Neural progenitor cell (in vitro differentiated cells): Measurements from ENCODE around the gene VPS35L. TPM values are rescaled to one million over a fixed set of nuclear protein-coding genes. Genes with fewer than 3 reads are reported as not detected.
A peak's percentile ranks its signal among the peaks of the same experiment; 100 is the strongest.

Source experiments
- DNase-seq: peaks from one replicate; pipeline ENCODE4 v3.0.0-alpha.2; 2016; ENCODE audit warnings: low spot score
- H2AFZ ChIP-seq: fragments of 200-600 bp; sonication (generic); replicated peaks from 2 replicates; pipeline ENCODE4 v1.6.1; 2016; ENCODE audit warnings: antibody characterized with exemption
- H3F3A ChIP-seq: fragments of 200-600 bp; sonication (generic); 2 replicates; pipeline ENCODE4 v1.6.1; 2016; ENCODE audit warnings: antibody characterized with exemption, low read depth
- H3K27ac ChIP-seq: fragments of 200-600 bp; sonication (generic); 2 replicates; pipeline ENCODE4 v1.5.1; 2016; ENCODE audit warnings: mild to moderate bottlenecking
- H3K27me3 ChIP-seq: fragments of 200-600 bp; sonication (generic); 2 replicates; pipeline ENCODE4 v1.6.1; 2016; ENCODE audit warnings: mild to moderate bottlenecking, moderate library complexity
- H3K36me3 ChIP-seq: fragments of 200-600 bp; sonication (generic); 2 replicates; pipeline ENCODE4 v1.5.1; 2016
- H3K4me1 ChIP-seq: fragments of 200-600 bp; sonication (generic); 2 replicates; pipeline ENCODE4 v1.6.1; 2016; ENCODE audit warnings: mixed run types
- H3K4me2 ChIP-seq: fragments of 200-600 bp; sonication (generic); 2 replicates; pipeline ENCODE4 v1.6.1; 2016
- H3K4me3 ChIP-seq: fragments of 200-600 bp; sonication (generic); 2 replicates; pipeline ENCODE4 v1.5.1; 2016
- H3K79me2 ChIP-seq: fragments of 200-600 bp; sonication (generic); 2 replicates; pipeline ENCODE4 v1.6.1; 2016; ENCODE audit warnings: low read depth
- H3K9ac ChIP-seq: fragments of 200-600 bp; sonication (generic); 2 replicates; pipeline ENCODE4 v1.6.1; 2016
- H3K9me3 ChIP-seq: fragments of 200-600 bp; sonication (generic); 2 replicates; pipeline ENCODE4 v1.5.1; 2016; ENCODE audit warnings: low read depth
- H4K20me1 ChIP-seq: fragments of 200-600 bp; sonication (generic); 2 replicates; pipeline ENCODE4 v1.6.1; 2016; ENCODE audit warnings: low read depth
- H3K27ac Mint-ChIP-seq: 3 replicates; pipeline ENCODE4 v1.8.0; 2021; ENCODE audit warnings: mixed read lengths
- H3K27me3 Mint-ChIP-seq: 2 replicates; pipeline ENCODE4 v1.8.0; 2022; ENCODE audit warnings: low read depth, mild to moderate bottlenecking, inconsistent platforms, moderate library complexity, mixed read lengths; ENCODE audit not compliant: insufficient read depth
- H3K36me3 Mint-ChIP-seq: 3 replicates; pipeline ENCODE4 v1.8.0; 2021; ENCODE audit warnings: mixed read lengths
- H3K4me1 Mint-ChIP-seq: 3 replicates; pipeline ENCODE4 v1.8.0; 2021; ENCODE audit warnings: mixed read lengths
- H3K4me3 Mint-ChIP-seq: 3 replicates; pipeline ENCODE4 v1.8.0; 2021; ENCODE audit warnings: mild to moderate bottlenecking, moderate library complexity, mixed read lengths
- H3K9me3 Mint-ChIP-seq: 3 replicates; pipeline ENCODE4 v1.8.0; 2020; ENCODE audit warnings: mixed read lengths
- EZH2 ChIP-seq: fragments of 200-600 bp; sonication (generic); IDR thresholded peaks from 2 replicates; pipeline ENCODE4 v1.6.1; 2017; ENCODE audit warnings: antibody characterized with exemption, mild to moderate bottlenecking, moderate library complexity
- EZH2phosphoT487 ChIP-seq: fragments of 200-600 bp; sonication (generic); IDR thresholded peaks from 2 replicates; pipeline ENCODE4 v1.6.1; 2017; ENCODE audit warnings: antibody characterized with exemption
- total RNA-seq: library from RNA; depleted of rRNA; stranded (reverse); fragments of >200 nt; gene quantifications from 2 replicates; pipeline ENCODE4 v1.2.3, GENCODE V29; 2015; ENCODE audit warnings: low replicate concordance
- TF ChIP-seq, protein P1 (sequence below): fragments of 200-600 bp; sonication (generic); IDR thresholded peaks from 2 replicates; pipeline ENCODE4 v1.5.1; 2017; ENCODE audit warnings: antibody characterized with exemption, mild to moderate bottlenecking

Gene VPS35L
- total RNA-seq, 1 donor from 2014 or later: 57.1 TPM

- H3K4me2 ChIP-seq: no peak overlapping the region
- no peak for TF ChIP-seq EZH2
- TF ChIP-seq, protein P1, sequence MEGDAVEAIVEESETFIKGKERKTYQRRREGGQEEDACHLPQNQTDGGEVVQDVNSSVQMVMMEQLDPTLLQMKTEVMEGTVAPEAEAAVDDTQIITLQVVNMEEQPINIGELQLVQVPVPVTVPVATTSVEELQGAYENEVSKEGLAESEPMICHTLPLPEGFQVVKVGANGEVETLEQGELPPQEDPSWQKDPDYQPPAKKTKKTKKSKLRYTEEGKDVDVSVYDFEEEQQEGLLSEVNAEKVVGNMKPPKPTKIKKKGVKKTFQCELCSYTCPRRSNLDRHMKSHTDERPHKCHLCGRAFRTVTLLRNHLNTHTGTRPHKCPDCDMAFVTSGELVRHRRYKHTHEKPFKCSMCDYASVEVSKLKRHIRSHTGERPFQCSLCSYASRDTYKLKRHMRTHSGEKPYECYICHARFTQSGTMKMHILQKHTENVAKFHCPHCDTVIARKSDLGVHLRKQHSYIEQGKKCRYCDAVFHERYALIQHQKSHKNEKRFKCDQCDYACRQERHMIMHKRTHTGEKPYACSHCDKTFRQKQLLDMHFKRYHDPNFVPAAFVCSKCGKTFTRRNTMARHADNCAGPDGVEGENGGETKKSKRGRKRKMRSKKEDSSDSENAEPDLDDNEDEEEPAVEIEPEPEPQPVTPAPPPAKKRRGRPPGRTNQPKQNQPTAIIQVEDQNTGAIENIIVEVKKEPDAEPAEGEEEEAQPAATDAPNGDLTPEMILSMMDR: no peak
- no peak for TF ChIP-seq EZH2phosphoT487
- H3K36me3 Mint-ChIP-seq: peaks cover 4% of the 10 kb centered on the region
Measured at GRCh38 chr16:19745286-19746010, 189.9 kb downstream of the VPS35L start.

GRCh38 chr16:19746561-19746960 lies 191.1 kb downstream of the VPS35L start:
- H4K20me1 ChIP-seq: peaks cover 34% of the 10 kb centered on the region
- H3K27me3 Mint-ChIP-seq: peaks cover 4% of the 10 kb centered on the region
- no peaks in the 10 kb centered on the region for H3K36me3 ChIP-seq
- DNase-seq: peak; percentile 75
- no peaks in the 10 kb centered on the region for H3K27me3 ChIP-seq
- no peak overlapping the region for H3K9ac ChIP-seq
- H3F3A ChIP-seq: peaks cover 39% of the 10 kb centered on the region
- TF ChIP-seq EZH2phosphoT487 (no peak), EZH2 (no peak)
- TF ChIP-seq, protein P1: no peak
- peak overlapping the region; percentile 69 for H3K27ac Mint-ChIP-seq
- no peaks in the 10 kb centered on the region for H3K9me3 ChIP-seq
- H3K27ac ChIP-seq: no peak overlapping the region
- peak overlapping the region; percentile 15 for H3K4me2 ChIP-seq
- no peaks in the 10 kb centered on the region for H3K36me3 Mint-ChIP-seq
- peaks cover 50% of the 10 kb centered on the region for H3K4me1 ChIP-seq
- H2AFZ ChIP-seq: no peak overlapping the region
- no peaks in the 10 kb centered on the region for H3K9me3 Mint-ChIP-seq
- no peak overlapping the region for H3K4me3 Mint-ChIP-seq
- no peak overlapping the region for H3K4me3 ChIP-seq
- H3K4me1 Mint-ChIP-seq: peaks cover 84% of the 10 kb centered on the region
- no peaks in the 10 kb centered on the region for H3K79me2 ChIP-seq

More at GRCh38 chr16:19745286-19746010, 189.9 kb downstream of the VPS35L start:
- H3K4me3 Mint-ChIP-seq: peak overlapping the region; percentile 76
- H3K27ac ChIP-seq: no peak overlapping the region
- H3K27ac Mint-ChIP-seq: peak overlapping the region; percentile 97
- H2AFZ ChIP-seq: no peak overlapping the region
- peaks cover 39% of the 10 kb centered on the region for H3F3A ChIP-seq
- H3K27me3 Mint-ChIP-seq: peaks cover 4% of the 10 kb centered on the region
- no peaks in the 10 kb centered on the region for H3K79me2 ChIP-seq
- DNase-seq: no peak
- peaks cover 34% of the 10 kb centered on the region for H4K20me1 ChIP-seq
- no peaks in the 10 kb centered on the region for H3K9me3 Mint-ChIP-seq
- no peaks in the 10 kb centered on the region for H3K36me3 ChIP-seq
- H3K4me3 ChIP-seq: no peak overlapping the region
- H3K9ac ChIP-seq: no peak overlapping the region
- no peaks in the 10 kb centered on the region for H3K27me3 ChIP-seq
- H3K4me1 ChIP-seq: peaks cover 50% of the 10 kb centered on the region
- H3K9me3 ChIP-seq: no peaks in the 10 kb centered on the region
- H3K4me1 Mint-ChIP-seq: peaks cover 80% of the 10 kb centered on the region

DNA sequence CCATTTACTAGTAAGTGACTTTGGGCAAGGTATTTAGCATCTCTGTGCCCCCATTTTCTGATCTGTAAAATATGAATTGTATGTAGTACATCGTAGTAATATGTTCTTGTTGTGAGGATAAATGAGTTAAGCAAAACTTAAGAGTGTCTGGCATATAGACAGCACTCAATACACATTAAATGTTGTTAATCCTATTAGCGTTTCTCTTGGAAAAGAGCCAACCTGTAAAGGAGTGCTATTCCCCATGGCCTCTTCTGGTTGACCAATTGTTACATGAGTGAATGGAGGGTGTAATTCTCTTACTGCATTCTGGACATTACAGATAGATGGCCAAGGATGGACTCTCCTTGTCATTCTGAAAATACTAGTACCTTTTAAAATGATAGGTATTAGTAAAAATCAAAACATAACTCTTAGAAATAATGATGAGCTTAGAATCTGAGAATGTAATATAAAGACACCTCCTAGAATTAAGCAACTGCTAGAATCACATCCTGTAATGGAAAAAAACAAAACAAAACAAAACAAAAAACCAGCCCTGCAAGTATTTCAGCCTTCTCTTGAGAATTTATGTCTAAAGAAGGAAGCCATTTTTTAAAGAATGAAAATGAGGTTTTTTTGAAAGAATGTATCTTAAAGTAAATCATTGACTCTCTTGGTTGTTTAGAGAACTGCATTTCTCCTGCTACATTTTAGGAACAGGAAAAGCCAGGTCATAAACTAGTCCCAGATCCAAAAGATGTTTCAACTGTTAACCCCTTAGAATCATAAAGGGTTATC lies 193.1 kb downstream of the VPS35L start:
- Histone ChIP-seq H3K79me2 (no peaks in the 10 kb centered on the region), H2AFZ (no peak overlapping the region), H3K36me3 (no peaks in the 10 kb centered on the region), H3F3A (peaks cover 26% of the 10 kb centered on the region), H3K27ac (no peak overlapping the region), H3K9me3 (no peaks in the 10 kb centered on the region), H4K20me1 (peaks cover 29% of the 10 kb centered on the region), H3K4me2 (no peak overlapping the region), H3K4me1 (peaks cover 39% of the 10 kb centered on the region), H3K9ac (no peak overlapping the region), H3K27me3 (no peaks in the 10 kb centered on the region), H3K4me3 (no peak overlapping the region)
- H3K4me3 Mint-ChIP-seq: no peak overlapping the region
- no peaks in the 10 kb centered on the region for H3K36me3 Mint-ChIP-seq
- H3K4me1 Mint-ChIP-seq: peaks cover 79% of the 10 kb centered on the region
- H3K27me3 Mint-ChIP-seq: peaks cover 4% of the 10 kb centered on the region
- H3K9me3 Mint-ChIP-seq: no peaks in the 10 kb centered on the region
- no peak overlapping the region for H3K27ac Mint-ChIP-seq
- TF ChIP-seq EZH2 (no peak), EZH2phosphoT487 (no peak)
- TF ChIP-seq, protein P1: no peak
- no peak for DNase-seq
